Endothelial cell of umbilical vein (primary cell): ENCODE measurements around the gene ITGAE. TPM values are rescaled to one million over a fixed set of nuclear protein-coding genes. Genes with fewer than 3 reads are reported as not detected.

Source experiments
- BruUV-seq: library from RNA; stranded (reverse); fragments of 400-500 nt; replicated peaks from 2 replicates; lab custom pipeline; 2021; lab: Mats Ljungman, UMichigan
- CTCF ChIA-PET: fragments of 300-600, 350-600 bp; sonication (Branson Sonifier 250); formaldehyde crosslinking; loops from one replicate; lab custom pipeline; 2021; ENCODE audit warnings: antibody characterized with exemption, inconsistent platforms; lab: Charles Lee
- POLR2A ChIA-PET: fragments of 300-600, 350-600 bp; sonication (Branson Sonifier 250); formaldehyde crosslinking; loops from one replicate; lab custom pipeline; 2021; ENCODE audit warnings: antibody characterized with exemption, inconsistent platforms; lab: Charles Lee
- DNase-seq: peaks from one replicate; pipeline ENCODE4 v3.0.0-alpha.2; 2011; ENCODE audit warnings: low read depth, low spot score
- FAIRE-seq: peaks from 2 replicates; lab custom pipeline; 2011; peaks lifted over from hg19 to GRCh38; lab: Jason Lieb, UNC
- H2AFZ ChIP-seq: 2 replicates; pipeline ENCODE4 v1.6.0; 2012; ENCODE audit warnings: low read depth, low read length, control low read depth, inconsistent platforms
- H3K27ac ChIP-seq: 2 replicates; pipeline ENCODE4 v1.5.1; 2011; ENCODE audit warnings: low read depth, mild to moderate bottlenecking, control low read depth, low read length, moderate library complexity; ENCODE audit not compliant: insufficient read depth
- H3K27me3 ChIP-seq, 2 experiments: 2 replicates each; pipeline versions ENCODE4 v1.6.0 to v1.6.1; 2011; ENCODE audit warnings: low read length in 2 of 2, mixed read lengths in 1 of 2; ENCODE audit not compliant: control insufficient read depth in 2 of 2, insufficient read depth in 2 of 2
- H3K36me3 ChIP-seq, 2 experiments: 2 replicates in 1 of 2; 3 replicates in 1 of 2; pipeline ENCODE4 v1.5.1; 2011; ENCODE audit warnings: low read length in 2 of 2, mild to moderate bottlenecking in 1 of 2, moderate library complexity in 1 of 2; ENCODE audit not compliant: control insufficient read depth in 2 of 2, insufficient read depth in 2 of 2; ENCODE audit errors: extremely low read depth in 1 of 2
- H3K4me1 ChIP-seq: 3 replicates; pipeline ENCODE4 v1.5.1; 2011; ENCODE audit warnings: mild to moderate bottlenecking, low read length; ENCODE audit not compliant: control insufficient read depth, insufficient read depth; ENCODE audit errors: extremely low read depth
- H3K4me2 ChIP-seq: 2 replicates; pipeline ENCODE4 v1.6.1; 2011; ENCODE audit warnings: low read length, control low read depth, mixed read lengths; ENCODE audit not compliant: insufficient read depth
- H3K4me3 ChIP-seq, 3 experiments: fragments of 200-600 bp in 1 of 3; sonication (generic), shearing (Covaris generic) in 1 of 3; replicated peaks in 1 of 3; 2 replicates each; pipeline ENCODE4 v1.5.1; 2011 to 2016; ENCODE audit warnings: control low read depth in 3 of 3, low read length in 3 of 3, mild to moderate bottlenecking in 2 of 3, inconsistent platforms in 1 of 3, low read depth in 1 of 3, moderate library complexity in 1 of 3; ENCODE audit not compliant: insufficient read depth in 1 of 3
- H3K79me2 ChIP-seq: 2 replicates; pipeline ENCODE4 v1.6.0; 2012; ENCODE audit warnings: low read length, inconsistent platforms; ENCODE audit not compliant: control insufficient read depth, insufficient read depth
- H3K9ac ChIP-seq: replicated peaks from 2 replicates; pipeline ENCODE3; 2011; ENCODE audit warnings: low read length, control low read depth; ENCODE audit not compliant: insufficient read depth; ENCODE audit errors: extremely low read depth
- H3K9me1 ChIP-seq: replicated peaks from 3 replicates; pipeline ENCODE4 v1.6.0; 2011; ENCODE audit warnings: mild to moderate bottlenecking, low read length; ENCODE audit not compliant: control insufficient read depth, insufficient read depth; ENCODE audit errors: extremely low read depth
- H3K9me3 ChIP-seq: replicated peaks from 2 replicates; pipeline ENCODE4 v1.5.1; 2012; ENCODE audit warnings: low read length, inconsistent platforms; ENCODE audit not compliant: control insufficient read depth, insufficient read depth
- H4K20me1 ChIP-seq: replicated peaks from 2 replicates; pipeline ENCODE3; 2011; ENCODE audit warnings: mild to moderate bottlenecking, low read length; ENCODE audit not compliant: control insufficient read depth, insufficient read depth; ENCODE audit errors: extremely low read depth
- CTCF ChIP-seq, 2 donors: IDR thresholded peaks; 1 replicate in 1 of 2; 2 replicates in 1 of 2; pipeline ENCODE4 v1.5.1; 2011; ENCODE audit warnings: low read length in 2 of 2, mild to moderate bottlenecking in 2 of 2, moderate library complexity in 2 of 2, control low read depth in 1 of 2, inconsistent platforms in 1 of 2, low read depth in 1 of 2; ENCODE audit not compliant: insufficient read depth in 1 of 2; ENCODE audit errors: extremely low read depth in 1 of 2
- EZH2 ChIP-seq: IDR thresholded peaks from 2 replicates; pipeline ENCODE4 v1.6.1; 2012; ENCODE audit warnings: borderline replicate concordance, low read depth, mild to moderate bottlenecking, moderate library complexity, low read length, inconsistent platforms; ENCODE audit not compliant: severe bottlenecking
- FOS ChIP-seq: IDR thresholded peaks from 2 replicates; pipeline ENCODE4 v1.6.1; 2011; ENCODE audit warnings: mild to moderate bottlenecking, low read length, moderate library complexity, borderline replicate concordance; ENCODE audit not compliant: insufficient read depth
- GATA2 ChIP-seq: IDR thresholded peaks from 2 replicates; pipeline ENCODE4 v1.7.0; 2011; ENCODE audit warnings: low read depth, mild to moderate bottlenecking, moderate library complexity, mixed read lengths, low read length; ENCODE audit not compliant: insufficient read length, insufficient read depth
- JUN ChIP-seq: IDR thresholded peaks from 2 replicates; pipeline ENCODE4 v1.6.1; 2011; ENCODE audit warnings: borderline replicate concordance, low read depth; ENCODE audit not compliant: insufficient read length, insufficient read depth
- MAX ChIP-seq: IDR thresholded peaks from 2 replicates; pipeline ENCODE4 v1.6.1; 2011; ENCODE audit not compliant: insufficient read depth, insufficient read length
- MYC ChIP-seq: IDR thresholded peaks from one replicate; pipeline ENCODE4 v1.6.1; 2011; ENCODE audit warnings: mild to moderate bottlenecking, low read depth, low read length
- POLR2A ChIP-seq: IDR thresholded peaks from 2 replicates; pipeline ENCODE4 v1.6.1; 2012; ENCODE audit warnings: low read depth, mild to moderate bottlenecking, control low read depth, low read length
- POLR2AphosphoS5 ChIP-seq: IDR thresholded peaks from 2 replicates; pipeline ENCODE4 v1.6.1; 2012; ENCODE audit warnings: low read depth, mild to moderate bottlenecking, control low read depth, low read length, moderate library complexity; ENCODE audit not compliant: insufficient read depth
- dilution Hi-C: fragments of 300-500 bp; cut with MboI; formaldehyde crosslinking; loops from one replicate; pipeline ENCODE4 v1.15.0; 2019; ENCODE audit warnings: low sequenced_read_pairs; ENCODE audit not compliant: extremely low pct_ligation_motif_present
- intact Hi-C: fragments of 100-400 bp; cut with micrococcal nuclease; formaldehyde crosslinking; loops from one replicate; pipeline ENCODE4 v1.10.0; 2022
- polyA plus RNA-seq, 4 experiments: library from polyadenylated mRNA; depleted of rRNA in 3 of 4; stranded (reverse) in 3 of 4; unstranded in 1 of 4; fragments of >200 nt; gene quantifications; 2 replicates each; pipeline versions ENCODE4 v1.2.1 to v1.2.3, GENCODE V29; 2011 to 2012; ENCODE audit warnings: missing spikeins in 1 of 4
- total RNA-seq: library from RNA; stranded (reverse); gene quantifications from 2 replicates; pipeline ENCODE4 v1.2.3, GENCODE V29; 2021

The ITGAE gene
- total and polyA plus RNA-seq, 2 donors (not counting 3 experiments of a cell fraction or from before 2014, with no cell fraction given): 29.6 to 71.6 TPM

- FAIRE-seq: no peak
- no TSS peak for BruUV-seq
- H4K20me1 ChIP-seq: no peaks in the 10 kb centered on the region
Observed at GRCh38 chr17:3835410-3836229, 34.6 kb upstream of the ITGAE start.

More at GRCh38 chr17:3835410-3836229, 34.6 kb upstream of the ITGAE start:
- H3K4me3 ChIP-seq: no peak overlapping the region
- no peak overlapping the region for H3K4me2 ChIP-seq
- dilution Hi-C loops (no loop called here), intact Hi-C loops (no loop called here)
- ChIA-PET CTCF (no interaction called here), POLR2A (no interaction called here)
- peaks cover 28% of the 10 kb centered on the region for H3K79me2 ChIP-seq
- H3K9me1 ChIP-seq: no peaks in the 10 kb centered on the region
- H3K36me3 ChIP-seq: peaks cover 7 to 22% of the 10 kb centered on the region in 2 experiments
- H2AFZ ChIP-seq: no peak overlapping the region
- no peaks in the 10 kb centered on the region for H3K9me3 ChIP-seq
- TF ChIP-seq POLR2AphosphoS5: no peak
- TF ChIP-seq JUN: no peak
- TF ChIP-seq EZH2: no peak
- TF ChIP-seq MYC: no peak
- no peak for TF ChIP-seq GATA2
- TF ChIP-seq CTCF (IDR thresholded peaks at IDR 0.05; ENCODE audit: extremely low read depth in 1 of 2, insufficient read depth in 1 of 2, low read depth in 1 of 2, low read length in 2 of 2): no peak
- TF ChIP-seq MAX: no peak
- TF ChIP-seq POLR2A: no peak
- TF ChIP-seq FOS: no peak
- H3K4me1 ChIP-seq: no peaks in the 10 kb centered on the region
- H3K9ac ChIP-seq: no peak overlapping the region
- no peaks in the 10 kb centered on the region for H3K27me3 ChIP-seq
- DNase-seq: no peak
- H3K27ac ChIP-seq: no peak overlapping the region
